GM13977 (cell line): ENCODE measurements around the gene HTT.

Experiments
- DNase-seq: peaks from one replicate; pipeline ENCODE4 v3.0.0; 2012; ENCODE audit warnings: low spot score
- in situ Hi-C: fragments of 300-500 bp; cut with MboI; formaldehyde crosslinking; loops from one replicate; pipeline ENCODE4 v1.12.0; 2022; ENCODE audit warnings: low sequenced_read_pairs, low pct_unique_long_range_greater_than_20kb, mixed read lengths, inconsistent platforms; ENCODE audit not compliant: unreplicated experiment
- TF ChIP-seq, protein P1 (sequence below): IDR thresholded peaks from 2 replicates; pipeline ENCODE4 v1.5.1; 2012; ENCODE audit warnings: mild to moderate bottlenecking, control low read depth; ENCODE audit not compliant: insufficient read depth; ENCODE audit errors: extremely low read depth, missing control alignments

Gene HTT

DNA sequence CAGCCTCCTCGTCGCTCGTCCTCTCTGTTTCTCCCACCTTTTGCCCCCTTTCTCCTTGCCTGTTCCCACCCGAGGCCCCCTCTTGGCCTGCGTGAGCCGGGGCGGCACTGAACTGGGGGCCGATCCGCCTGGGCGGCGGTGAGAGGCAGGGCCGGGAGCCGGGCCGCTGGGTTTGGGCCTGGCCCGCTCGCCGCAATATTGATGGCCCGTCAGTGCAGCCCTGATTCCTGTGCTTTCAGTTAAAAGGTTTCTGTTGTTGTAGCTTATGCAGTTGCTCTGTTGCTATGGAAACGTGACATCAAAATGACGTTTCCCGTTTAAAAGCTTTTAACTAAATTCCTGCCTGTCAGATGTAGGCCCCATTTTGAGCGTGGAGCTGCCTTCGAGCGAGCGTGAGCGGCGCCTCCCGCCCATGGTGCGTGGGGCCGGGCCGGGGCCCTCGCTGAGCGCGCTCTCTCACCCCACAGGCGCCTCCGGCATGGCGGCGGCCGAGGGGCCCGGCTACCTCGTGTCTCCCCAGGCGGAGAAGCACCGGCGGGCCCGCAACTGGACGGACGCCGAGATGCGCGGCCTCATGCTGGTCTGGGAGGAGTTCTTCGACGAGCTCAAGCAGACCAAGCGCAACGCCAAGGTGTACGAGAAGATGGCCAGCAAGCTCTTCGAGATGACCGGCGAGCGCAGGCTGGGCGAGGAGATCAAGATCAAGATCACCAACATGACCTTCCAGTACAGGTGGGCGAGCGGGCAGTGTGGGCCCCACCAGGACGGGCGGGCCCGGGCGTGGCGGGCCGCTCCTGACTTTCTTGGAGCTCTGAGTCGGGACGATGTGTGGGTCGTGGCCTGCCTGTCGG is 174.6 kb downstream of the HTT start, which contains the start of gene MSANTD1:
MSANTD1 (plus strand) TSS at position 349 of the 851 bp plus-strand sequence; CDS start at position 413, 64 bp downstream.
- in situ Hi-C loops = no loop called here
- TF ChIP-seq, protein P1, sequence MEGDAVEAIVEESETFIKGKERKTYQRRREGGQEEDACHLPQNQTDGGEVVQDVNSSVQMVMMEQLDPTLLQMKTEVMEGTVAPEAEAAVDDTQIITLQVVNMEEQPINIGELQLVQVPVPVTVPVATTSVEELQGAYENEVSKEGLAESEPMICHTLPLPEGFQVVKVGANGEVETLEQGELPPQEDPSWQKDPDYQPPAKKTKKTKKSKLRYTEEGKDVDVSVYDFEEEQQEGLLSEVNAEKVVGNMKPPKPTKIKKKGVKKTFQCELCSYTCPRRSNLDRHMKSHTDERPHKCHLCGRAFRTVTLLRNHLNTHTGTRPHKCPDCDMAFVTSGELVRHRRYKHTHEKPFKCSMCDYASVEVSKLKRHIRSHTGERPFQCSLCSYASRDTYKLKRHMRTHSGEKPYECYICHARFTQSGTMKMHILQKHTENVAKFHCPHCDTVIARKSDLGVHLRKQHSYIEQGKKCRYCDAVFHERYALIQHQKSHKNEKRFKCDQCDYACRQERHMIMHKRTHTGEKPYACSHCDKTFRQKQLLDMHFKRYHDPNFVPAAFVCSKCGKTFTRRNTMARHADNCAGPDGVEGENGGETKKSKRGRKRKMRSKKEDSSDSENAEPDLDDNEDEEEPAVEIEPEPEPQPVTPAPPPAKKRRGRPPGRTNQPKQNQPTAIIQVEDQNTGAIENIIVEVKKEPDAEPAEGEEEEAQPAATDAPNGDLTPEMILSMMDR = no peak
- DNase-seq = no peak

GRCh38 chr4:3249711-3250437 is 175.4 kb downstream of the HTT start:
- in situ Hi-C loops = no loop called here
- DNase-seq = no peak
- TF ChIP-seq, protein P1 = no peak

DNA sequence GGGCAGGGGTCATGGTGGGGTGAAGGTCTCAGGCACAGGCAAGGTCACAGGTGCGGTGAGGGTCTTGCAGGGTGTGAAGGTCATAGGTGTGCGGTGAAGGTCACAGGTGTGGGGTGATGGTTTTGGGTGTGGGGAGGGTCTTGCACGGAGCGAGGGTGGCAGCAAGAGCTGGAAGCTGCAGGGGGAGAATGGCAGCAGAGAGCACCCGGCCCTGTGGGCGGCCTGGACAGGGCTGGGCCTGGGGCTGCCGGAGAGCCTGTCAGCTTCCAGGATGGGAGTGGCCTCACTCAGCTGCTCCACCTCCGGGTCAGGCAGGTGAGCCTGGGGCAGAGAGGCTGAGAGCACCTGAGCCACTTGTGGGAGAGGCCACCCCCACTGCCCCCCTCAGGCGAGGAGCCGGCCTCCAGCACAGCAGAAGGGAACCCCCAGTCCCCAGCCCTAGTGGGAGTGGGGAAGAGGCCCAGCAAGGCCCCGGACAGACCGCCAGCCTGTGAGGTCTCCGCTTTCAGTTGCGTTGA is 176.0 kb downstream of the HTT start:
- TF ChIP-seq, protein P1 = no peak
- in situ Hi-C loops = no loop called here
- no peak for DNase-seq

DNA sequence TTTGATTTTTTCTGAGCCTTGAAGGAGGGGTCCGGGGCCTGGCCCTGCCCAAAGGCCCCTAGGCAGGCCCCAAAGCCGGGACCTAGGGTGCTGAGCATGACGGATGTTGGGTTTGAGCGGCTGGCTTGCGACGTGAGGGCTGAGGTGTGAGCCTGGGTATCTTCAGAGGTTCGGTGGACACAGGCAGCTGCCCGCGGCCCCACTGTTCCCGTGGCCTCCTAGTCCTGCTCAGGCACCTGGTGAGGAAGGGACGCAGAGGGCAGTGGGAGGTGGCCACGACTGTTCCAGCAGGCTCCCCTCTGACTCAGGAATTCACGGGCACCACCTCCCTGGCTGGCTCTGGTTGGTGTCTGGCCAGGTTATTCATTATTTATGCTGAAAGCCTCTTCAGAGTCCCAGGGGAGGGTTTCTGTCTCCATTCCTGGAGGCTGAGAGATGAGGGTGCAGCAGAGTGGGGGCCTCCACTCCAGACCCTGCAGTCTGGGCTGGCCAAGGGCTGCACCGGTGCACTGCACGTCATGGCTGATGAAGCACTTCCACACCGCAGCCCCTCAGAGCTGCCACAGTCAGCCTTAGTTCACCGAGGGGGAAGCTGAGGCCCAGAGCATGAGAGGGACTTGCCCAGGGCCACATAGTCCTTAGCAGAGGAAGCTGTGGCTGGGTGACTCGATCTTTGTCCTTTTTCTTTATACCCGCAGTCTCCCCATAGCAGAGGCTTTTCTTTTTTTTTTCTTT is 176.6 kb downstream of the HTT start:
- in situ Hi-C loops = no loop called here
- DNase-seq = no peak
- TF ChIP-seq, protein P1 = no peak

- in situ Hi-C loops = no loop called here
- DNase-seq = no peak
- TF ChIP-seq, protein P1 = no peak
Measured at GRCh38 chr4:3251691-3252479, 177.4 kb downstream of the HTT start.
